HepG2 (cell line): ENCODE results near the gene MAGI1. TPM values are rescaled to one million over a fixed set of nuclear protein-coding genes. Genes with fewer than 3 reads are reported as not detected.

Source experiments
- KLF11 ChIP-seq: IDR thresholded peaks from 2 replicates; pipeline ENCODE4 v1.6.1; 2016; ENCODE audit warnings: missing compliant biosample characterization
- NFE2L2 ChIP-seq: fragments of 150-350 bp; IDR thresholded peaks from 2 replicates; pipeline ENCODE4 v1.6.1; 2014; ENCODE audit warnings: low read length
- PITX1 ChIP-seq: sonication (generic); formaldehyde crosslinking; IDR thresholded peaks from 2 replicates; pipeline ENCODE4 v1.5.1; 2020; ENCODE audit warnings: mild to moderate bottlenecking, missing genetic modification reagents
- STAT5B ChIP-seq: sonication (generic); formaldehyde crosslinking; IDR thresholded peaks from 2 replicates; pipeline ENCODE4 v1.4.0; 2020; ENCODE audit warnings: missing genetic modification reagents
- ZNF30 ChIP-seq: sonication (generic); formaldehyde crosslinking; IDR thresholded peaks from 2 replicates; pipeline ENCODE4 v1.5.0; 2020; ENCODE audit warnings: mild to moderate bottlenecking, missing genetic modification reagents
- polyA plus RNA-seq, 8 experiments: library from polyadenylated mRNA; depleted of rRNA in 3 of 8; stranded (reverse) in 7 of 8; unstranded in 1 of 8; fragments of >200 nt; fragmentation: Illumina TruSeq in 4 of 8; extraction: Trizol in 4 of 8; gene quantifications; 2 replicates each; pipeline versions ENCODE4 v1.2.1 to v1.2.3, GENCODE V29; 2011 to 2016; ENCODE audit warnings: low read depth in 4 of 8, missing spikeins in 1 of 8, mixed read lengths in 1 of 8; ENCODE audit not compliant: insufficient read depth in 1 of 8
- total RNA-seq, 5 experiments: library from RNA; depleted of rRNA; stranded (reverse); fragments of >200 nt; fragmentation: Illumina TruSeq; extraction: Trizol; gene quantifications; 2 replicates each; pipeline ENCODE4 v1.2.3, GENCODE V29; 2016; ENCODE audit warnings: low read depth in 1 of 5
- TF ChIP-seq, protein P1 (sequence below): sonication (generic); formaldehyde crosslinking; IDR thresholded peaks from 2 replicates; pipeline ENCODE4 v1.4.0; 2020; ENCODE audit warnings: missing genetic modification reagents
- TF ChIP-seq, protein P2 (sequence below), 2 experiments: fragments of 450-650 bp in 1 of 2; sonication (generic) in 1 of 2; formaldehyde crosslinking in 1 of 2; IDR thresholded peaks; 2 replicates each; pipeline versions ENCODE4 v1.6.1 to v1.8.0; 2016 to 2022; ENCODE audit warnings: antibody characterized with exemption in 1 of 2, mild to moderate bottlenecking in 1 of 2, missing genetic modification reagents in 1 of 2
- TF ChIP-seq, protein P3 (sequence below): sonication (generic); IDR thresholded peaks from 2 replicates; pipeline ENCODE4 v1.6.1; 2016; ENCODE audit warnings: low read depth, borderline replicate concordance

Gene MAGI1
- total and polyA plus RNA-seq, 2 of the 13 experiments (the other 11 are each of a cell fraction or from before 2014, with no cell fraction given), result 22.2 to 26.0 TPM

DNA sequence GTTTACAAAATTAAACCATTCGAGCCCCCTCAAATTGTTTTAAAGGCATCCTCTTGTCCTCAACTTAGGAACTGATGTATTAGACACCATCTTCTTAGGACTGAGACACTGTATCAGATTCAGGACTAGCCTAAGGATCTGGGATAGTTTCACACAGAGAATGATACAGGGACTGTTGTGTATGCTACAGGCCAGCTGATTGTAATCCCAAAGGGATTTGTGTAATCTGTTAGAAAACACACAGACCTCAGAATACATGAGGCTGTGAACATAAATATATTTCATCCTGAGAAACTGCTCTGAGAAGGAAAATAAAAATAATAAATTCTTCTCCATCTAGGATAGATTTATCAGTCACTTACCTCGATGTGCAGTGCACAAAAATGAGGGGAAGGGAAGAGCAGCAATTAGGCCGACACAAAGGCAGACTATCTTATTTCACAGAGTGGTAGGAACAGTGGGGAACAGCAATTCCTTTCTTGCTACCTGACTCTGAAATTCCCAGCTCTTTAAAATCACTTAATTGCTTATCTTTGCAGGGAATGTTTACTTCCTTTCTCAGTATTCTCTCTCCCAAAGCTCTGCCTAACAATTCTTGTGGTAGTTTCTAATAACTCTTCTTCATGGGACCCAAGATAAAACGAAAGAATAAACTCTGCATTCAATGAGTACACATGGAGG, 322.5 kb downstream of the MAGI1 start (continued):
- TF ChIP-seq, protein P1, sequence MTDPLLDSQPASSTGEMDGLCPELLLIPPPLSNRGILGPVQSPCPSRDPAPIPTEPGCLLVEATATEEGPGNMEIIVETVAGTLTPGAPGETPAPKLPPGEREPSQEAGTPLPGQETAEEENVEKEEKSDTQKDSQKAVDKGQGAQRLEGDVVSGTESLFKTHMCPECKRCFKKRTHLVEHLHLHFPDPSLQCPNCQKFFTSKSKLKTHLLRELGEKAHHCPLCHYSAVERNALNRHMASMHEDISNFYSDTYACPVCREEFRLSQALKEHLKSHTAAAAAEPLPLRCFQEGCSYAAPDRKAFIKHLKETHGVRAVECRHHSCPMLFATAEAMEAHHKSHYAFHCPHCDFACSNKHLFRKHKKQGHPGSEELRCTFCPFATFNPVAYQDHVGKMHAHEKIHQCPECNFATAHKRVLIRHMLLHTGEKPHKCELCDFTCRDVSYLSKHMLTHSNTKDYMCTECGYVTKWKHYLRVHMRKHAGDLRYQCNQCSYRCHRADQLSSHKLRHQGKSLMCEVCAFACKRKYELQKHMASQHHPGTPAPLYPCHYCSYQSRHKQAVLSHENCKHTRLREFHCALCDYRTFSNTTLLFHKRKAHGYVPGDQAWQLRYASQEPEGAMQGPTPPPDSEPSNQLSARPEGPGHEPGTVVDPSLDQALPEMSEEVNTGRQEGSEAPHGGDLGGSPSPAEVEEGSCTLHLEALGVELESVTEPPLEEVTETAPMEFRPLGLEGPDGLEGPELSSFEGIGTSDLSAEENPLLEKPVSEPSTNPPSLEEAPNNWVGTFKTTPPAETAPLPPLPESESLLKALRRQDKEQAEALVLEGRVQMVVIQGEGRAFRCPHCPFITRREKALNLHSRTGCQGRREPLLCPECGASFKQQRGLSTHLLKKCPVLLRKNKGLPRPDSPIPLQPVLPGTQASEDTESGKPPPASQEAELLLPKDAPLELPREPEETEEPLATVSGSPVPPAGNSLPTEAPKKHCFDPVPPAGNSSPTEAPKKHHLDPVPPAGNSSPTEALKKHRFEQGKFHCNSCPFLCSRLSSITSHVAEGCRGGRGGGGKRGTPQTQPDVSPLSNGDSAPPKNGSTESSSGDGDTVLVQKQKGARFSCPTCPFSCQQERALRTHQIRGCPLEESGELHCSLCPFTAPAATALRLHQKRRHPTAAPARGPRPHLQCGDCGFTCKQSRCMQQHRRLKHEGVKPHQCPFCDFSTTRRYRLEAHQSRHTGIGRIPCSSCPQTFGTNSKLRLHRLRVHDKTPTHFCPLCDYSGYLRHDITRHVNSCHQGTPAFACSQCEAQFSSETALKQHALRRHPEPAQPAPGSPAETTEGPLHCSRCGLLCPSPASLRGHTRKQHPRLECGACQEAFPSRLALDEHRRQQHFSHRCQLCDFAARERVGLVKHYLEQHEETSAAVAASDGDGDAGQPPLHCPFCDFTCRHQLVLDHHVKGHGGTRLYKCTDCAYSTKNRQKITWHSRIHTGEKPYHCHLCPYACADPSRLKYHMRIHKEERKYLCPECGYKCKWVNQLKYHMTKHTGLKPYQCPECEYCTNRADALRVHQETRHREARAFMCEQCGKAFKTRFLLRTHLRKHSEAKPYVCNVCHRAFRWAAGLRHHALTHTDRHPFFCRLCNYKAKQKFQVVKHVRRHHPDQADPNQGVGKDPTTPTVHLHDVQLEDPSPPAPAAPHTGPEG, result no peak
- TF ChIP-seq, protein P2, sequence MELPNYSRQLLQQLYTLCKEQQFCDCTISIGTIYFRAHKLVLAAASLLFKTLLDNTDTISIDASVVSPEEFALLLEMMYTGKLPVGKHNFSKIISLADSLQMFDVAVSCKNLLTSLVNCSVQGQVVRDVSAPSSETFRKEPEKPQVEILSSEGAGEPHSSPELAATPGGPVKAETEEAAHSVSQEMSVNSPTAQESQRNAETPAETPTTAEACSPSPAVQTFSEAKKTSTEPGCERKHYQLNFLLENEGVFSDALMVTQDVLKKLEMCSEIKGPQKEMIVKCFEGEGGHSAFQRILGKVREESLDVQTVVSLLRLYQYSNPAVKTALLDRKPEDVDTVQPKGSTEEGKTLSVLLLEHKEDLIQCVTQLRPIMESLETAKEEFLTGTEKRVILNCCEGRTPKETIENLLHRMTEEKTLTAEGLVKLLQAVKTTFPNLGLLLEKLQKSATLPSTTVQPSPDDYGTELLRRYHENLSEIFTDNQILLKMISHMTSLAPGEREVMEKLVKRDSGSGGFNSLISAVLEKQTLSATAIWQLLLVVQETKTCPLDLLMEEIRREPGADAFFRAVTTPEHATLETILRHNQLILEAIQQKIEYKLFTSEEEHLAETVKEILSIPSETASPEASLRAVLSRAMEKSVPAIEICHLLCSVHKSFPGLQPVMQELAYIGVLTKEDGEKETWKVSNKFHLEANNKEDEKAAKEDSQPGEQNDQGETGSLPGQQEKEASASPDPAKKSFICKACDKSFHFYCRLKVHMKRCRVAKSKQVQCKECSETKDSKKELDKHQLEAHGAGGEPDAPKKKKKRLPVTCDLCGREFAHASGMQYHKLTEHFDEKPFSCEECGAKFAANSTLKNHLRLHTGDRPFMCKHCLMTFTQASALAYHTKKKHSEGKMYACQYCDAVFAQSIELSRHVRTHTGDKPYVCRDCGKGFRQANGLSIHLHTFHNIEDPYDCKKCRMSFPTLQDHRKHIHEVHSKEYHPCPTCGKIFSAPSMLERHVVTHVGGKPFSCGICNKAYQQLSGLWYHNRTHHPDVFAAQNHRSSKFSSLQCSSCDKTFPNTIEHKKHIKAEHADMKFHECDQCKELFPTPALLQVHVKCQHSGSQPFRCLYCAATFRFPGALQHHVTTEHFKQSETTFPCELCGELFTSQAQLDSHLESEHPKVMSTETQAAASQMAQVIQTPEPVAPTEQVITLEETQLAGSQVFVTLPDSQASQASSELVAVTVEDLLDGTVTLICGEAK (IDR thresholded peaks at IDR 0.05), result no peak
- TF ChIP-seq, protein P2 (CRISPR knock-in tag; IDR thresholded peaks at IDR 0.05), result no peak
- TF ChIP-seq ZNF30 (CRISPR knock-in tag) (no peak), KLF11 (no peak), NFE2L2 (no peak), STAT5B (CRISPR knock-in tag) (no peak), PITX1 (CRISPR knock-in tag) (no peak)
- TF ChIP-seq, protein P3, sequence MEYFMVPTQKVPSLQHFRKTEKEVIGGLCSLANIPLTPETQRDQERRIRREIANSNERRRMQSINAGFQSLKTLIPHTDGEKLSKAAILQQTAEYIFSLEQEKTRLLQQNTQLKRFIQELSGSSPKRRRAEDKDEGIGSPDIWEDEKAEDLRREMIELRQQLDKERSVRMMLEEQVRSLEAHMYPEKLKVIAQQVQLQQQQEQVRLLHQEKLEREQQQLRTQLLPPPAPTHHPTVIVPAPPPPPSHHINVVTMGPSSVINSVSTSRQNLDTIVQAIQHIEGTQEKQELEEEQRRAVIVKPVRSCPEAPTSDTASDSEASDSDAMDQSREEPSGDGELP, result no peak
